NCI-H2081 (cell line): ENCODE results near the gene CHCHD3.

ENCODE experiments used
- DNase-seq, 2 experiments: peaks; one replicate each; lab custom pipeline; 2025; lab: John Stamatoyannopoulos, UW

Gene CHCHD3

GRCh38 chr7:132815696-132816311, 266.1 kb downstream of the CHCHD3 start:
- no peak for DNase-seq

GRCh38 chr7:132815130-132815529, 266.8 kb downstream of the CHCHD3 start:
- DNase-seq = no peak

GRCh38 chr7:132810561-132810960, 271.3 kb downstream of the CHCHD3 start:
- DNase-seq = no peak

DNA sequence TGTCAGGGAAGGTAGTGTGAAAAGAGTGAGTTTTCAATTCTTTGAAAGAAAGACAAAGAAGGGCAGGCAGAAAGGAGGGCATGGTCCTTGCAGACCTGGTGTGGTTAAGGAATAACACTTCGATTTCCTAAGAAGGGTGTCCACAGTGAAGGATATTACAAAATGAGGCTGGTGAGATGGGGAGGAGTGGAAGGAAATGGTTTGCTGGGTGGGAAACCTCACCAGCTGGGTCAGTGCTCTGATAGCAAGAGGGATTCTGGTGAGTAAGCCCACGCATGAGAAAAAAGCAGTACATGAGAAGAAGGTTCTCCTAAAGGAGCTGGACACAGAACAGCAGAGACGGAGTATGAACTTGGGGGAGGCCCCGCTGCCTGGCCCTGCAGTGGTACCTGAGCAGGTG, 275.1 kb downstream of the CHCHD3 start:
- DNase-seq = no peak

DNA sequence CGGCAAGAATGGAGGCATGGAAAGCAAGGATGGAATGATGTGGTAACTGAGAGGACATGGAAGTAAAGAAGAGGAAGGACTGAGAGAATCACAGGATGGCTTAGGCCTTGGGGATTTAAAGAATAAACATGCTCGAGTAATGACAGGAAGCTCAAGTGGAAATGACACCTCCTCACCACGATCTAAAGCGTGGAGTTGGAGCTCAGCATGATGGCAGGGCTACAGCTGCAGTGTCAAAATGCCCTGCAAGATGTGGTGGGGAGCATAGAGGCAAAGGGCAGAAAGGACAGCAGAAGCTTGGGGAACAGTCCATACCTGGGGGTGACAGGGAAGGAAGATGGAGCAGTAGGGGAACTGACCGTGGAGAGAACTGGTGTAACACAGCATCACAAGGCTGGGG, 276.1 kb downstream of the CHCHD3 start:
- DNase-seq = no peak

DNA sequence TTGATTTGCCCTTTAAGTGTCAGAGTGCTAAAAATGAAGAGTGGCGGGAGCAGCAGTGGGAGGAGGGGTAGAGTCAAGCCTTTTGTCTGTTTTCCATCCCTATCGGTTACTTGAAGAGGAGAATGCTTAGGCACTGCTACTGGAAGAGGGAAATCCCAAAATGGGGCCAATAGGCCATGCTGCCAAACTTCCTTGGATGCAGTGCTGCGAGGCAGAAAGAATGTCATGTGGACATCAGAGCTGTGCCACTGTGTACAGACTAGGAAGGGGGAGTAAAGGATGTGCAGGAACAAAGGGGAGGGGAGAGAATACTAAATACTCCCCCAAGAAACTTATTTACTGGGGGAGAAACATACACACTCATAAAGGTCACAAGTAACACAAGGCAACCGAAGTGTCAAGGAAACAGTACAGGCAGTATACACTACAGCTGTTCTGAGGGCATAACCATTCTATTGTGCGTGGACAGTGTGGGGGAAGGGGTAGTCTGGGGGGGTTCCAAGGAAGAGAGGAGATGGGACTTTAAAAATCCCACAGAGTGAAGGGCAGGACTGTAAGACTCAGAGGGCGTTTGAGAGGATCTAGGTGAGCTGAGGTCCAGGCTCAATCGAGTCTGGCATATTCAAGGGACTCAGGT, 276.9 kb downstream of the CHCHD3 start:
- no peak for DNase-seq

GRCh38 chr7:132800522-132800921, 281.4 kb downstream of the CHCHD3 start:
- no peak for DNase-seq

- no peak for DNase-seq
Observed at GRCh38 chr7:132799081-132799413, 282.8 kb downstream of the CHCHD3 start.

DNA sequence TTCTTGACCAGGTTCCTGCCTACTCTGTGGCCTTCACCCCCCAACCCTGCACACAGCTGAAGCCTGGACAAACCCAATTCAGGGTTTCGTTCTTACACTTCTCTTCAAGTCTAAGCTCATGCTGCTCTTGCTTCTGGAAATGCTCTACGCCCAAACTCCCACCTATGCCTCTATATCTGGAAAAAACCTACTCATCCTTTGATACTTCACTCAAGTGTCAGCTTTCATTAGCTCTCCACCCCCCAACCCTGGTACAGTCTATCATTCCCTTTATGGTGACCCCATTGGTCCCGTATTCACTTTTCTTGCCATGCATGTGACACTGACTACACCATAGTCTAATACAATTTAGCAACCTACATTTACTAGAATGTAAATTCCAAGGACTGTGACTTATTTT, 284.7 kb downstream of the CHCHD3 start:
- DNase-seq = no peak

GRCh38 chr7:132793474-132793873, 288.4 kb downstream of the CHCHD3 start:
- no peak for DNase-seq

DNA sequence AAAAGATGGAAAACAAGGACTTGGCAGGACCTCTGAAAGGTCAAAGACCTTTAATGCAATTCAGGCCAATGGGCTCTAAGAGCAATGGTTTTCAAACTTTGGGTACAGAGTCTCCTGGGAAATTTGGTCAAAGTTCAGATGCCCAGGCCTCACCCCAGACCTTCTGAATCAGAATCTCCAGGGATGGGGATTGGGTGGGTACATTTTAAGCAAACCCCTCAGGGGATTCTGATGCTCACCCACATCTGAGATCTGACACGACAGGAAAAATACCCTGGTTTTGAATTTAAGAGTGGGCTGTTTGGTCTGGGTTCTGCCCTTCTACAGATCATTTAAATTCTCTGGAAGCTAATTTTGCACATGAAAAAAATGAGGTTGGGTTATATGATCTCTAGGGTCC, 290.9 kb downstream of the CHCHD3 start:
- DNase-seq = no peak

DNA sequence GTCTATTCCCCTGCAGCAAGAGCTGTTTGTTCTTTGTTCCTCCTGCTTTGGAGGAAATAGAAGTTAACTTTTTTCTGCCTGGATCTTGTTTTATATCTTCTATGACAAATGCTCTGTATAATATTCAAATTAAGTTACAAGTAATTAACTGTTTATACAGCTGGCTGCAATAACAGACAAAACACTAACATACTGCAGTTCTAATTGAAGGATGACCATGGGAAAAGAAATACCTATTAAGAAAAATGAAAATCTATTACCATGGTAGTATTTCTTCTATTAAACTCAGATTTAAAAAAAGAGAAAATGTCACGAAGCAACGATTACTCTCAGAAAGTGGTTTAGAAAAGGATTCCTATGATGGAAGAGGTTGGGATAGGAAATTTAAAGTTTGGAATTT, 291.8 kb downstream of the CHCHD3 start:
- no peak for DNase-seq

DNA sequence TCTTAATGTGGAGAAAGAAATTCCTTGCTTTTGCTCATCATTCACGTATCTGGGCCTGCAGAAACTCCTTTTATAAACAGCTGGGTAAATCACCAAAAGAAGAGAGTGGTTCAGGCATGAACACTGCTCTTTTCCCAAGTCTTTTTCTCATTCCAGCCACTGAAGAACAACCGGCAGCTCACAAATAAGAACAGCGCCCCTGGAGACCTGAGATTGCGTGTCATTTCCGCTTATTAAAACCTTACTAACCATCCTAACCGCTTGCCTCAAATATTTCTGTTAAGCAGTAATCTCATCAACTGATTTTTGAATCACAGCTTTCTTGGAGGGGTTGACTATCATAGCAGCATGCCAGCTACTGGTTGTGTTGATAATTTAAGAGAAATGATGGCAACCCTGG, 292.6 kb downstream of the CHCHD3 start:
- no peak for DNase-seq

DNA sequence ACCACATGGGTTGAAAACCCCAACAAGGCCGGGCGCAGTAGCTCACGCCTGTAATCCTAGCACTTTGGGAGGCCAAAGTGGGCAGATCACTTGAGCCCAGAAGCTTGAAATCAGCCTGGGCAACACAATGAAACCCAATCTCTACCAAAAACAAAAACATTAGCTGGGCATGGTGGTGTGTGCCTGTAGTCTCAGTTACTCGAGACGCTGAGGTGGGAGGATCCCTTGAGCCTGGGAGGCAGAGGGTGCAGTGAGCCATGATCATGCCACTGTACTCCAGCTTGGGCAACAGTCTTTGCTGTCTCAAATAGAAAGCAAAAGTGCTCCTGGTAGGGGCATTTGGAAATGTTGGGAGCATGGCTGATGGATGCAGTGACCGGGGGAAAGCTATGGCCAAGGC, 296.0 kb downstream of the CHCHD3 start:
- no peak for DNase-seq

DNA sequence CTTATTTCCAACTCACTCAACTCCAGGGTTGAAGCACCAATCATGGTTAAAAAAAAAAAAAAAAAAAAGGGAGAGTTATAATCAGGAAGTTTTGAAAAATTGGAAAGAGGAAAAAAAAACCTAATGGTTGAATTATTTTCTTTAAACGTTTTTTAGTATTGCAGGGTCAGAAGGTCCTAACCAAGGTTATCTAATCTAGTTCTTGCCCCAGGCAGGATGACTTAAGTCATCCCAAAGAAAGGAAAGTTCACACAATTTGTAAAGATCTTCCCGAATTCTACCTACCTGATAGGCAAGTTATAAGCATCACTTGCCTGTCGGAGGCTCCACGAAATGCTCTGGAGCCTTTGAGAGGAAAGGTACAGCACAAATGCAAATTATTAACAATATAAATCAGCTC, 297.5 kb downstream of the CHCHD3 start:
- DNase-seq = no peak

DNA sequence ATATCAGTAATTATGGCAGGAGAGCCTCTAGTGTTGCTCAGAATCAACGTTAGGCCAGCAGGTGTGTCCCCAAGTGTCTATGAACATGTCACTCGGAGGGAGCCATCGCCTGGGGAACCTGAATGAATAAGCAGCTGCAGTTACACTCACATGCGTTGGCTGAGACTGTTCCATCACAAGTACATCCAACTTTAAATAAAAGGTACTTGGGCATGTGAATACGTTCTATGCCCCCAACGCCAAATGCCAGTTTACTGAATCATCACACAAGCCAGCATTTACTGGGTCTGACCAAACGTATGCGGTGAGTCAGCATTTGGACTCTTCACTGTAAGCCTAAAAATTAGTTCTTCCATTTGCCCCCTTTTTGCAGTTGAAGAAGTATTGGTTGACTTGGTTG, 298.1 kb downstream of the CHCHD3 start:
- peak in 1 of 2 experiments; percentile 41 for DNase-seq

GRCh38 chr7:132782777-132783640, 298.9 kb downstream of the CHCHD3 start:
- DNase-seq = no peak

DNA sequence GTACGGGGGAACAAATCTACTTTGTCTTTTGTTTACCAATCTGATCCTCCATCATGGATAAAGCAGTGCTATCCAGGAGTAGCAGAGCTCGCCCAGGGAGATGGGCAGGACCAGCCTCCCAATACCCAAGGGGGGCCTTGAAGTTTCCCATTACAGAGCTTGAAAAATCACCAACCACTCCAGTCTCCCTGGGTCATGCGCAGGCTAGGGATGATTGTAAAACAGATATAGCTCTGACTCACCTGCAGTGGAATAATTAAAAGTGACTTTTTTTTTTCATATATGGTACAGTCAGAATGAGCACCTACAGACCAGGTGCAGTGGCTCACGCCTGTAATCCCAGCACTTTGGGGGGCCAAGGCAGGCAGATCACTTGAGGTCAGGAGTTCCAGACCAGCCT, 301.1 kb downstream of the CHCHD3 start:
- no peak for DNase-seq

- DNase-seq = no peak
Observed at GRCh38 chr7:132779164-132779563, 302.7 kb downstream of the CHCHD3 start.

- DNase-seq = no peak
Observed at GRCh38 chr7:132778761-132779160, 303.1 kb downstream of the CHCHD3 start.

GRCh38 chr7:132777956-132778355, 303.9 kb downstream of the CHCHD3 start:
- DNase-seq = no peak

DNA sequence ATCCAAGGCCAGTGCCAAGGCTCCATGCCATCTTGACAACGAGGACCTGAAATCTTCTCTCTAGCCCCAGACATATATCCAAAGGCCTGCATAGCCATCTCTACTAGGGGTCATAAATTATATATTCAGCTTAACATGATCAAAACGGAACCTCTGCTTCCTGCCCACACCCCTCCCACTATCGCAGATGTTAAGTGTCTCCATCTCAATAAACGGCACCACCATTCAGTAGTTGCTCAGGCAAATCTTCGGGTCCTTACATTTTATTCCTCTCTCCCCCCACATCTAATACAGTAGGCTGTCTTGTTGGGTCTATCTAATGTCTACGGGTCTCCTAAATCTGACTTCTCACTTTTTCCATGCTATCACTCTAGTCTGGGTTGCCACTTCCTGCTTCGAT, 304.5 kb downstream of the CHCHD3 start:
- DNase-seq = no peak

DNA sequence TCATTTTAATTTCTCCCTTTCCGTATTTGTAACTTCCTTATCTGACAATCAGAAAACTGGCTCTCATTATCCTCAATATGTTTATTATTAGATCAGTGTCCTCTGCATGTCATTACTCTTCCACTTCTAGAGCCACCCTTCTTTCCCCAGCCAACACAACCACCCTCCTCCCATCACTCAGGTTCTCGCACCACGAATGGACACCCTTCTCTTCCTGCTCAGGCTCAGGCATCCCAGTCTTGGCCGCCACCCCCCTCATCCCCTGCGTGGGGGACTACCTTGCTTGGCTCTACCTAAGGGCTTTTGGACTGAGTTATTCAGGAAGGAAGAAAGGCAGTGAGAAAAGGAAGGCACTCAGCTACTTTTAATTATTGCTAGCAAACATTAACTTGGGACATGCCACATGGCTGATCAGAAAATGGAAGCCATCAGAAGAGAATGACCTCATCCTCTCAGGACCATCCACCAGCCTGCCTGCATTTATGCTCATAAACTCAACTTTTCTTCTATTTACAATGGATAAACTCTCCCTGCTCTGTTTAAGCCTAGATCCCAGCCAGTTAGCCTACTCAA, 305.8 kb downstream of the CHCHD3 start:
- no peak for DNase-seq
